Activated T-helper 1 cell treated with anti-CD3 and anti-CD28 coated beads, Interleukin-2, amount 50 U/mL, for 16 hours (primary cell): ENCODE results near the gene ANXA2R.
A peak's percentile ranks its signal among the peaks of the same experiment; 100 is the strongest.
"Not testable (repeated sequence)": the region's sequence is repeated elsewhere in the genome, so short reads cannot be mapped to it uniquely, and the experiment has no call there.

Source experiments
- DNase-seq, 2 donors: peaks; one replicate each; pipeline ENCODE4 v3.0.0-alpha.2; 2020; ENCODE audit warnings: low read depth in 1 of 2, low spot score in 1 of 2

Gene ANXA2R

DNA sequence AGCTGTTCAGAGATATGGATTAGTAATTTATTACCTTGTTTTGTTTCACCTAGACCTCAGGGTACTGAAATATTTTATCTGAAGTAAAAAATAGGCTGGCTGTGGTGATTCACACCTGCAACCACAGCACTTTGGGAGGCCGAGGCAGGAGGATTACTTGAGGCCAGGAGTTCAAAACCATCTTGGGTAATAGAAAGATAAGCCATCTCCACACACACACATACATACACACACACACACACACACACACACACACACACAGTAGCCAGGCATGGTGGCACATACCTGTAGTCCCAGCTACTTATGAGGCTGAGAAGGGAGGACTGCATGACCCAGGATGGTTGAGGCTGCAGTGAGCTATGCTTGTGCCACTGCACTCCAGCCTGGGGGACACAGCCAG lies 3.7 kb downstream of the ANXA2R start:
- DNase-seq: no peak

DNA sequence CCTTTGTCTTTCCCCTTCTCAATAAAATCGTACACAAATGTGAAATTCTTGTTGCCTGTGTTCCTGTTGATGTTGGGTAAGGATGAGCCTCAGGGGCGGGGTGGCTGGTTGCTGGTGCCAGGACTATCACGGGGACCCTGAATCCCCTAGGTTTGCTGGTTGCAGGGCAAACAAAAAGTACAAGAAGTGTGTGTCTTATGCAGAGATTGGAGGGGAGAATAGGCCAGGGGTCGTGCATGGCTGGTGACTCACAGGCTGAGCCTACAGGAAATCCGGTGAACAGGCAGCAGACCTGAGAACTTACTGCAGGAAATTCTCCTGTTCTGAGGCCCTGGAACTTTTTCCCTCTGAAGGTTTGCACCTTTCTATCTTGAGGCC lies 5.5 kb downstream of the ANXA2R start:
- no peak for DNase-seq

DNA sequence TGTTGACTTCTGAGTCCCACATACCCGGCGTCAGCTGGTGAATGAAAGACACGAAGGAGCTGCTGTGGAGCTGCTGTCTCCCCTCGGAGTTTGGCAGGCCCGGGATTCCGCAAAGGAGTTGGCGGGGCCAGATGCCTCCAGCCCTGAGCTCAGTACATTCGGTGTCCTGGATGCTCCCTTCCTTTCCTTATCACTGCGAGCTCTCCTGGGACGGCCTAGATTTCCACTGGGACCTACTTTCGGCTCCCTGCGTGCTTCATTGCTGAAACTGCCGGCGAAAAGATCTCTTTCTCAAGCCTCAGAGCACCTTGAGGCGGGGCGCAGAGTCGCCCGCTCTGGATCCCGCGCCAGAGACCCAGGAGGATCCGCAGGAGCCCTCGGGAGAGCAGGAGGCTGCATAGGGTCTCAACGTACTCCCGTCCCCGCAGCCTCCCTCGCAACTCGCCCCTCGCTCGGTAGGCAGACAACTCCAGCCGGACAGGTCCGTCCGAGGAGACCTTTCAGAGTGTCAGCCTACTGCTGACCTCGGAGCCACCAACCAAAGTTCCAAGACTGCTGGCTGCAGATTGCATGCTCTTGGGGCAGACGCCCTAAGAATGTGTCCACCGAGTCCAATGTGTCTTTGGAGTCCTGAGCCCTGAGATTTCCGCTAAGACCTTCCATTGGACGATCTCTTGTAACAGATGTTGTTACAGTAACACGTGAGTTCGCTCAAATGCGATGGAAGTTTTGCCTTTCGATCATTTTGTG lies 6.1 kb downstream of the ANXA2R start:
- DNase-seq: no peak

GRCh38 chr5:43027054-43027785 lies 12.9 kb downstream of the ANXA2R start:
- no peak for DNase-seq

- not testable (repeated sequence) for DNase-seq
These were observed 14.8 kb downstream of the ANXA2R start for GRCh38 chr5:43025184-43025950.

DNA sequence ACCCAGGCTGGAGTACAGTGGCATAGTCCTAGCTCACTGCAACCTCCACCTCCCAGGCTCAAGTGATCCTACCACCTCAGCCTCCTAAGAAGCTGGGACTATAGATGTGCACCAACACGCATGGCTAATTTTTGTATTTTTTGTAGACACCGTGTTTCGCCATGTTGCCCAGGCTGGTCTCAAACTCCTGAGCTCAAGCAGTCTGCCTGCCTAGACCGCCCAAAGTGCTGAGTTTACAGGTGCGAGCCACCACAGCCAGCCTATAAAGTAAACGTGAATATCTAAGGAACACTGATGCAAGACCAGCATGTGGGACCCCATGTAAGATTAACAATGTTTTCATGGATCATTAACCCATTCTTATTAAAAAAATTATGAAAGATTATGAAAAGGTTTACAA lies 15.9 kb downstream of the ANXA2R start:
- DNase-seq: no peak

DNA sequence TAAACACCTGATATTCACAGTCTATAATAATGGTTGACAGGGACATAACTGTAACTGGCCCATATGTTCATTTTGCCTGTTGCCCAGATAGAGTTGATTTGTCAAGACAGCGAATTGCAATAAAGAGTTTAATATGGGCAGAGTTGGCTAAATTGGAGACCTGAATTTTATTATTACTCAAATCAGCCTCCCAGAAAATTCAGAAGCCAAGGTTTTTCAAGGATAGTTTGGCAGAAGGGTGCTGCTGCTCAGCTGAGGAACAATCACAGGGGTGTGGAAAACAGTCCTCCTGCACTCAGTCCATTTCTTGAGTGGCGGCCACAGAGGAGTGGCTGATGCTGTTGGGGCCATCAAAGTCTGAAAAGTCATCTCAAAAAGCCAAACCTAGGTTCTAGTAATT lies 19.0 kb downstream of the ANXA2R start:
- no peak for DNase-seq

DNA sequence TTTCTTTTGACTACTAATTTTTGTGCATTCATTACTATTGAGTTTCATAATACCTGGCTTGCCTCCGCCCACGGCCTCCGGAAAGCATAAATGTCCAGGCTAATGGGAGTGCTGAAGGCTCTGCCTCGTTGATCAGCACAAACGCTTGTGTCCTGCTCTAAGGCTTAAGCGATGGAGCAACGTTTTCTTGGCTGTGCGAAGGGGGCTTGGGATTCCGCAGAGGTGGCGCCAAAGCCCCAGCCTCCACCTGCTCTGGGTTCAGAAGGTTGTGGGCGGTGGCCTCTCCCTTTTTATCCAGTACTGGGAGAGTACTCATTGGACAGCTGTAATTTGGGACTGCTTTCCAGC lies 19.7 kb downstream of the ANXA2R start:
- peak in 1 of 2 donors; percentile 19 for DNase-seq

DNA sequence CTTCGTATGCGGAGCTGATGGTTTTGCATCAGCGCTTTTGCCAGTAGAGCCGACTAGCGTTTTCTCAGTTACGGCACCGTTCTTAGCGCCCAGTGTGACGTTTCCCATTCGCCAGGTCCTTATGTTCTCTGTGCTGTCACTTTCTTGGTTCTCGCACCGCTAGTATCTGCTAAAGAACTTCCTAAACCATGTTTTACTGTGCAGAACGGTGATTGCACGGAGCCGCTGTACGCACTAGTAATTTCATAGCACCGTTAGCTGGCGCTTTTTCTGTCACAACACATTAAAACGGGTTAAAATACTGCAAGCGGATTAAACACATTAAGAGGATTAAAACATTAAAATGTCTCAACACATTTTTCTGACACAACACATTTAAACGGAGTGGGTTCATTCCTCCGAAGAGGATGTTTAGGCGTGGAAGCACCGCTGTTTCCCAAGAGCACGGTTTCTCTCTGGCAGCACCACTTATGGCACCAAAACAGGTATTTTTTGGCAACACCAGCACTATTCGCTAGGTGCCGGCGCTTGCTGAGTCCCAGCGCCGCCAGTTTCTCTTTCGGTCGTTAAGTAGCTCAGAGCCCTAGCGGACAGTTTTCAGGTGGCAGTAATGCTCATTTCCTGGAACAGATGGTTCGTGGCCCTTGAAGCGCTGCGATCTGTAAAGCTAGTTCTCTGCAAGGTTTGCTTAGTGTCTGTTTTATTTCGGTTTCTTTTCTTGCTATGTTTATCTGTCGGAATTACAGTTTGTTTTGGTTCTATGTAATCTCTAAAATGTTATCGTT lies 20.3 kb downstream of the ANXA2R start:
- DNase-seq: peak; percentile 68 to 73

DNA sequence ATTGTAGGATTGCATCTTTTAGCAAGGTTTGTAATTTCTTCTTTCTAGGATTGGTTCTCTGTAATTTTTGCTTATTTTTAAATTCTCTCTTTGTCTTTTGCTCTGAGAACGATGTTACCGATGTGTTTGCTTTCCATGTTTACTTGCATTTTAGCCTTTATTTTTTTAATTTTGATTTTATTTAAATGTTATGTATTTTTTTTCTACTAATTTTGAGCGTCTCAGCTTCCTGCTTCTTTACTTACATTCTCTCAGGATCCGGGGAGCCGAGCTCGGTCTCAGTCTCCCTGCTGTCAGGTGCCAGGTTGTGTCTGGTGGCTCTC lies 20.9 kb downstream of the ANXA2R start:
- no peak for DNase-seq

DNA sequence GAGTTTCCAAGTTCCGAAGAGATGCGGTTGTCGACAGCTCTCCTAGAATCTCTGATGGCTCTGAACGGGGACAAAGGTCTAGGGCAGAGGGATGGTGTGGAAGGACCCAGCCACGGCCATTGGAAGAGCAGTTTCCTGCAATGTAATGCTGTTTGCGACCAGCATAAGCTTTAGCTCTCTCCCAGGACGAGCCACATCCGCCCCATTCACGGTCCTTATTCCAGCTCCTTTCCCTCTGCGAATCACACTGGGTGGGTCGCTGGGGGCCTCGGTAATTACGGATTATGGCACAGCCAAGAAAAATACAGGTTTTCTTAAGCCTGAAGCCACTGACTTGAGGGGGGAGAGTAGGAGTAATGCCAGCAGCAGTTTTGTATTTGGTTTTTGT lies 22.7 kb downstream of the ANXA2R start:
- no peak for DNase-seq

DNA sequence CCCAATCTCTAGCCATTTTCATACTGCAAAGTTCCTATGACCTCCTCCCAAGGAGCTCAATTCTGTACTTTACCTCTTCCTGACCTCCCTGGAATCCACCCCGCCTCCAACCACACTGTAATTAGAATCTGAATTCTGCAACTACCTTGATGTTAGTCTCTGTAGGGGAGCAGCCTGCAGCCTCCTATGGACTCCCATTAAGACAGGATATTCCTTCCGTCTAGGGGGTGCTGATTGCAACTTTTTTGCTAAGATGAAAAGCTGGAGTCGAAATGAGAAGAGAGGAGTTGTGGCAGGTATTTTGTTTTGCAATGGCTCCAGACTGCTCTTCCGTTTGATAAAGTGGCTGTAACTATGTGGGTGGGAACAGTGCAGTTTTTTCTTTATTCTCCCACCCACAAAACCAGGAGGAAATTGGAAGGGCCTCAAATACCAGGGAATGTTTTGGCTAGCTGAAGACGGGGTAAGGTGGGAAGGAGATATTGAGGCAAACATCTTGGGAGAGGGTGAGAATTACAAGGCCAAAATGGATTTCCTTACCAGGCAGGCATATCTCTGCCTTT lies 23.8 kb downstream of the ANXA2R start:
- no peak for DNase-seq

DNA sequence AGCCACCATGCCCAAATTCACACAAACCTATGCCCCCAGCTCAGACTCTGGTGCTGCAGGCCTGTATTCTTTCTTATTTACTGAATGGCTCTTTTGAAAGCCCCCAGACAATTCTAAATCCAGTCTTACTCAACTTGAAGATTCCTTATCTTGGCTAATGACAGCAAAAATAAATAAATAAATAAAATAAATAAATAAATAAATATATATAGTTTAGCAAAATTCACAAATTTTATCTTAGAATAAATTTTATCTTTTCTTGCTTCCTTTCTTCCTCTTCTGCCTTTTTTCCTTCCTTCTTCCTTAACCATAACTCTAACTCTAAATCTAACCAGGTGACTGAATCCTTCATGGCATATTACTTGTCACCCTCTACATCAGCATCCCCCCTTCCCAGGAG lies 25.6 kb downstream of the ANXA2R start:
- no peak for DNase-seq

GRCh38 chr5:43010935-43011315 lies 29.2 kb downstream of the ANXA2R start:
- DNase-seq: no peak

GRCh38 chr5:43008363-43009153 lies 31.6 kb downstream of the ANXA2R start:
- DNase-seq: peak; percentile 79 to 87

GRCh38 chr5:43007911-43008362 lies 32.2 kb downstream of the ANXA2R start:
- DNase-seq: peak; percentile 61 to 69

DNA sequence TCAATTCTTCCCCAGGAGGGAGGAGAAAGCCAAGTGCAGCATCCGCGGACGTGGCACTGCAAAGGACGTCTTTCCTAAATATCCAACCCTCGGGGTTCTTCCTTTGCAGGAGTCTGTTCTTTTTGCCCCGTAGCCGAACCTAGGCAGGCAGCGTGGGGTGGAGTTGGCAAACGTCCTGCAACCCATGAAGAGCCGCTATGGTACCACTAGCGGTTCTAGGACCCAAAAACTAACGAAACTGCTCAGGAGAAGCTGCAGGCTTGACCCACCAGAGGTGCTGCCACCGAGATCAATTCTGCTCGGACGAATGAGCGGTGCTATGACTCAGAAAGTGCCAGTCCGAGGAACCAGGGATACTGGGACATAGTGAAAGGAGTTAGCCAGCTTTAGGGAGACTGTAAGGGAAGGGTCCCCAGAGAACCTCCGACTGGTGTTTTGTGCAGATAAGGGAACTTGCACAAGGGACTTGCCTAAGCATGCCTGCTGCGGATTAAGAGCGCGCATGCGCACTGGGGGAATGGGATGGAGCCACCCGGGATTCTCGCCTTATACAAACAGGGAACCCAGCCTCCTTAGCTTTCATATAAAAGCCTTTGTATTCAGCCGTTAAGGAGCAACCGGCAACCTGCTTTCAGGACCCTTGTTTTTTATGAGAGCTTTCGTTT lies 32.7 kb downstream of the ANXA2R start:
- peak; percentile 55 to 71 for DNase-seq

DNA sequence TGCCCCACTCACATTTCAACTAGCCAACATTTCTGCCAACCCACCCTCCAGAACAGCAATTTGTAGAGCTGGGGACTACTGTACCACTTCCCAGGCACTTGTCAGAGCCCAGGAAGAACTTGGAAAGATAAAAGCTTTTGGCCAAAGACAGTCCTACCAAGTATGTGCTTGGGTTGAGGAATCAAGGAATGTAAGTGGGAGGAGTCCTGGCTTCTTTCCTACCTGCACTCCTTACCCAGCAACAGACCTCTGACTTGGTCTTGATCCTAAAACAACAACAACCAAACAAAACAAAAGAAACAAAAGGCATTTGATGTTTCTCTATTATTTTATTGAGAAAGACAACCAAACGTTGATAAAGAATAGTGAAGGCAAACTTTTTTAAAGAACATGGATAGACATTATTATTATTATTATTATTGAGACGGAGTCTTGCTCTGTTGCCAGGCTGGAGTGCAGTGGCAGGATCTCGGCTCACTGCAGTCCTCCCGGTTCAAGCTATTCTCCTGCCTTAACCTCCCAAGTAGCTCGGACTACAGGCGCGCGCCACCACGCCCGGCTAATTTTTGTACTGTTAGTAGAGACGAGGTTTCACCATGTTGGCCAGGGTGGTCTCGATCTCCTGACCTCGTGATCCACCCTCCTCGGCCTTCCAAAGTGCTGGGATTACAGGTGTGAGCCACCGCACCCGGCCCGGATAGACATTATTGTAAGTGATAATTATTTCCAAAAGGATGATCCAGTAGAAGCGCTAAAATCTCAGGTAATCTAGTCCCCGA lies 33.5 kb downstream of the ANXA2R start:
- DNase-seq: no peak

DNA sequence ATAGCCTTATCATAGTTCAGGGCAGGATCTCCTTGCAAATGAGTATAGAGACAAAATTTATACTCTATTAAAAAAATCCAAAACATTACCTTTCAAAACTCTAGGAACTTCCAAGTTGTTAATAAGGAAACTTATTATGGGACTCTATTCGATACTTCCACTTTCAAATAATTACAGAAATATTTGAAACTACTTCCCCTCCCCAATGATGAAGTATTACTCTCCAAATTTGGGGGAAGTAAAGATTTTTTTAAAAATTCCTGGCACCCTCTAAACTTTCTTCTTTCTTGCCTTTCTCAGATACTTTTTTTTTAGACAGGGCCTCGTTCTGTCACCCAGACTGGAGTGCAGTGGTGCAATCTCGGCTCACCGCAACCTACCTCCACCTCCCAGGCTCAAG lies 35.1 kb downstream of the ANXA2R start:
- no peak for DNase-seq
